GM23338 (cell line): Measurements from ENCODE around the gene ZNF282. TPM values are rescaled to one million over a fixed set of nuclear protein-coding genes. Genes with fewer than 3 reads are reported as not detected.

ENCODE experiments used
- ATAC-seq: fragments of 200-7000 bp; cut with Tn5 transposase; 3 replicates; pipeline ENCODE4 v1.9.1; 2020
- DNase-seq: peaks from one replicate; pipeline ENCODE4 v3.0.0-alpha.2; 2015; ENCODE audit warnings: low spot score
- H2AFZ ChIP-seq: fragments of 200-600 bp; sonication (generic); 2 replicates; pipeline ENCODE4 v1.8.0; 2016; ENCODE audit warnings: antibody characterized with exemption, mild to moderate bottlenecking, moderate library complexity
- H3F3A ChIP-seq: fragments of 200-600 bp; sonication (generic); replicated peaks from 2 replicates; pipeline ENCODE4 v1.8.0; 2017; ENCODE audit warnings: antibody characterized with exemption, mixed run types, low read depth
- H3K27ac ChIP-seq: fragments of 200-600 bp; sonication (generic); 2 replicates; pipeline ENCODE4 v1.6.1; 2016; ENCODE audit warnings: low read depth
- H3K27me3 ChIP-seq: fragments of 200-600 bp; sonication (generic); 2 replicates; pipeline ENCODE4 v1.8.0; 2016; ENCODE audit warnings: mild to moderate bottlenecking, mixed run types, moderate library complexity; ENCODE audit not compliant: insufficient read depth
- H3K36me3 ChIP-seq: fragments of 200-600 bp; sonication (generic); 2 replicates; pipeline ENCODE4 v1.8.0; 2016; ENCODE audit warnings: mild to moderate bottlenecking; ENCODE audit not compliant: insufficient read depth
- H3K4me1 ChIP-seq: fragments of 200-600 bp; sonication (generic); 2 replicates; pipeline ENCODE4 v1.8.0; 2016; ENCODE audit warnings: mild to moderate bottlenecking, moderate library complexity; ENCODE audit not compliant: insufficient read depth
- H3K4me2 ChIP-seq: fragments of 200-600 bp; sonication (generic); 2 replicates; pipeline ENCODE4 v1.7.1; 2017; ENCODE audit warnings: mixed run types
- H3K4me3 ChIP-seq: fragments of 200-600 bp; sonication (generic); 2 replicates; pipeline ENCODE4 v1.6.1; 2016; ENCODE audit warnings: mixed run types
- H3K79me2 ChIP-seq: fragments of 200-600 bp; sonication (generic); replicated peaks from 2 replicates; pipeline ENCODE4 v1.8.0; 2017; ENCODE audit warnings: mild to moderate bottlenecking; ENCODE audit not compliant: insufficient read depth
- H3K9me2 ChIP-seq: fragments of 200-600 bp; sonication (generic); 2 replicates; pipeline ENCODE4 v1.8.0; 2017; ENCODE audit not compliant: insufficient read depth
- H4K20me1 ChIP-seq: fragments of 200-600 bp; sonication (generic); replicated peaks from 2 replicates; pipeline ENCODE4 v1.8.0; 2017; ENCODE audit warnings: mild to moderate bottlenecking; ENCODE audit not compliant: insufficient read depth
- H3K27ac Mint-ChIP-seq: 2 replicates; pipeline ENCODE4 v1.8.0; 2020; ENCODE audit warnings: inconsistent platforms, mild to moderate bottlenecking, moderate library complexity, mixed read lengths
- H3K27me3 Mint-ChIP-seq: 3 replicates; pipeline ENCODE4 v1.8.0; 2022; ENCODE audit warnings: low read depth, mild to moderate bottlenecking, moderate library complexity, mixed read lengths, inconsistent platforms; ENCODE audit not compliant: insufficient read depth, poor library complexity
- H3K36me3 Mint-ChIP-seq: 3 replicates; pipeline ENCODE4 v1.8.0; 2021; ENCODE audit warnings: low read depth, mild to moderate bottlenecking, inconsistent platforms, moderate library complexity, mixed read lengths
- H3K4me1 Mint-ChIP-seq: 3 replicates; pipeline ENCODE4 v1.8.0; 2020; ENCODE audit warnings: mild to moderate bottlenecking, inconsistent platforms, mixed read lengths
- H3K4me3 Mint-ChIP-seq: 3 replicates; pipeline ENCODE4 v1.8.0; 2021; ENCODE audit warnings: moderate library complexity, mild to moderate bottlenecking, inconsistent platforms, mixed read lengths
- H3K9me3 Mint-ChIP-seq: 3 replicates; pipeline ENCODE4 v1.8.0; 2020; ENCODE audit warnings: moderate library complexity, mild to moderate bottlenecking, inconsistent platforms, mixed read lengths
- CREB1 ChIP-seq: fragments of 250-450 bp; sonication (Bioruptor Pico); IDR thresholded peaks from 2 replicates; pipeline ENCODE4 v1.5.0; 2020; ENCODE audit warnings: low read depth, mild to moderate bottlenecking, moderate library complexity
- EZH2phosphoT487 ChIP-seq: fragments of 200-600 bp; sonication (generic); IDR thresholded peaks from one replicate; pipeline ENCODE4 v1.8.1; 2018; ENCODE audit warnings: antibody characterized with exemption; ENCODE audit not compliant: unreplicated experiment
- JUNB ChIP-seq: IDR thresholded peaks from one replicate; pipeline ENCODE4 v1.6.1; 2016; ENCODE audit warnings: antibody characterized with exemption; ENCODE audit not compliant: unreplicated experiment
- NANOG ChIP-seq: IDR thresholded peaks from 2 replicates; pipeline ENCODE4 v1.6.1; 2016; ENCODE audit warnings: antibody characterized with exemption, borderline replicate concordance
- POLR2AphosphoS5 ChIP-seq: IDR thresholded peaks from 2 replicates; pipeline ENCODE4 v1.6.1; 2016; ENCODE audit warnings: antibody characterized with exemption, low read depth
- STAT1 ChIP-seq: IDR thresholded peaks from one replicate; pipeline ENCODE4 v1.6.1; 2016; ENCODE audit warnings: antibody characterized with exemption; ENCODE audit not compliant: unreplicated experiment
- ZNF114 ChIP-seq: fragments of 250-450 bp; sonication (Bioruptor Pico); IDR thresholded peaks from 2 replicates; pipeline ENCODE4 v1.5.0; 2020; ENCODE audit warnings: mild to moderate bottlenecking, moderate library complexity
- polyA plus RNA-seq: library from polyadenylated mRNA; unstranded; fragments of >200 nt; fragmentation: Nextera tagmentation; extraction: Ambion mirVana; gene quantifications from 2 replicates; pipeline ENCODE4 v1.2.1, GENCODE V29; 2016
- total RNA-seq: library from RNA; depleted of rRNA; stranded (reverse); fragments of >200 nt; shearing (Covaris generic); gene quantifications from 2 replicates; pipeline ENCODE4 v1.2.3, GENCODE V29; 2014
- TF ChIP-seq, protein P1 (sequence below): fragments of 250-450 bp; sonication (Bioruptor Pico); IDR thresholded peaks from 2 replicates; pipeline ENCODE4 v1.5.0; 2020; ENCODE audit warnings: mild to moderate bottlenecking, moderate library complexity
- TF ChIP-seq, protein P2 (sequence below), 2 experiments: fragments of 200-600 bp in 1 of 2; sonication (generic) in 1 of 2; conservative IDR thresholded peaks; 2 replicates each; pipeline versions ENCODE4 v1.5.1 to v1.6.1; 2016 to 2017; ENCODE audit warnings: antibody characterized with exemption in 2 of 2, low read depth in 2 of 2, mild to moderate bottlenecking in 2 of 2, moderate library complexity in 1 of 2

The ZNF282 gene
- total and polyA plus RNA-seq, 2 experiments from 2014 or later = 7.2 to 36.3 TPM

DNA sequence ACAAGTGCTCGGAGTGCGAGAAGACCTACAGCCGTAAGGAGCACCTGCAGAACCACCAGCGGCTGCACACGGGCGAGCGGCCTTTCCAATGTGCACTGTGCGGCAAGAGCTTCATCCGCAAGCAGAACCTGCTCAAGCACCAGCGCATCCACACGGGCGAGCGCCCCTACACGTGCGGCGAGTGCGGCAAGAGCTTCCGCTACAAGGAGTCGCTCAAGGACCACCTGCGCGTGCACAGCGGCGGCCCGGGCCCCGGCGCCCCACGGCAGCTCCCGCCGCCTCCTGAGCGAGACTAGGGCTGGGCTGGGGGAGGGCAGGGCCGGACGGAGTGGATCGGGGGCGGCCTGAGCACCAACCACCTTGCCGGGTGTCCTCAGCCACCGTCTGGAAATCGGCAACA lies 29.0 kb downstream of the ZNF282 start (continued):
- TF ChIP-seq, protein P1, sequence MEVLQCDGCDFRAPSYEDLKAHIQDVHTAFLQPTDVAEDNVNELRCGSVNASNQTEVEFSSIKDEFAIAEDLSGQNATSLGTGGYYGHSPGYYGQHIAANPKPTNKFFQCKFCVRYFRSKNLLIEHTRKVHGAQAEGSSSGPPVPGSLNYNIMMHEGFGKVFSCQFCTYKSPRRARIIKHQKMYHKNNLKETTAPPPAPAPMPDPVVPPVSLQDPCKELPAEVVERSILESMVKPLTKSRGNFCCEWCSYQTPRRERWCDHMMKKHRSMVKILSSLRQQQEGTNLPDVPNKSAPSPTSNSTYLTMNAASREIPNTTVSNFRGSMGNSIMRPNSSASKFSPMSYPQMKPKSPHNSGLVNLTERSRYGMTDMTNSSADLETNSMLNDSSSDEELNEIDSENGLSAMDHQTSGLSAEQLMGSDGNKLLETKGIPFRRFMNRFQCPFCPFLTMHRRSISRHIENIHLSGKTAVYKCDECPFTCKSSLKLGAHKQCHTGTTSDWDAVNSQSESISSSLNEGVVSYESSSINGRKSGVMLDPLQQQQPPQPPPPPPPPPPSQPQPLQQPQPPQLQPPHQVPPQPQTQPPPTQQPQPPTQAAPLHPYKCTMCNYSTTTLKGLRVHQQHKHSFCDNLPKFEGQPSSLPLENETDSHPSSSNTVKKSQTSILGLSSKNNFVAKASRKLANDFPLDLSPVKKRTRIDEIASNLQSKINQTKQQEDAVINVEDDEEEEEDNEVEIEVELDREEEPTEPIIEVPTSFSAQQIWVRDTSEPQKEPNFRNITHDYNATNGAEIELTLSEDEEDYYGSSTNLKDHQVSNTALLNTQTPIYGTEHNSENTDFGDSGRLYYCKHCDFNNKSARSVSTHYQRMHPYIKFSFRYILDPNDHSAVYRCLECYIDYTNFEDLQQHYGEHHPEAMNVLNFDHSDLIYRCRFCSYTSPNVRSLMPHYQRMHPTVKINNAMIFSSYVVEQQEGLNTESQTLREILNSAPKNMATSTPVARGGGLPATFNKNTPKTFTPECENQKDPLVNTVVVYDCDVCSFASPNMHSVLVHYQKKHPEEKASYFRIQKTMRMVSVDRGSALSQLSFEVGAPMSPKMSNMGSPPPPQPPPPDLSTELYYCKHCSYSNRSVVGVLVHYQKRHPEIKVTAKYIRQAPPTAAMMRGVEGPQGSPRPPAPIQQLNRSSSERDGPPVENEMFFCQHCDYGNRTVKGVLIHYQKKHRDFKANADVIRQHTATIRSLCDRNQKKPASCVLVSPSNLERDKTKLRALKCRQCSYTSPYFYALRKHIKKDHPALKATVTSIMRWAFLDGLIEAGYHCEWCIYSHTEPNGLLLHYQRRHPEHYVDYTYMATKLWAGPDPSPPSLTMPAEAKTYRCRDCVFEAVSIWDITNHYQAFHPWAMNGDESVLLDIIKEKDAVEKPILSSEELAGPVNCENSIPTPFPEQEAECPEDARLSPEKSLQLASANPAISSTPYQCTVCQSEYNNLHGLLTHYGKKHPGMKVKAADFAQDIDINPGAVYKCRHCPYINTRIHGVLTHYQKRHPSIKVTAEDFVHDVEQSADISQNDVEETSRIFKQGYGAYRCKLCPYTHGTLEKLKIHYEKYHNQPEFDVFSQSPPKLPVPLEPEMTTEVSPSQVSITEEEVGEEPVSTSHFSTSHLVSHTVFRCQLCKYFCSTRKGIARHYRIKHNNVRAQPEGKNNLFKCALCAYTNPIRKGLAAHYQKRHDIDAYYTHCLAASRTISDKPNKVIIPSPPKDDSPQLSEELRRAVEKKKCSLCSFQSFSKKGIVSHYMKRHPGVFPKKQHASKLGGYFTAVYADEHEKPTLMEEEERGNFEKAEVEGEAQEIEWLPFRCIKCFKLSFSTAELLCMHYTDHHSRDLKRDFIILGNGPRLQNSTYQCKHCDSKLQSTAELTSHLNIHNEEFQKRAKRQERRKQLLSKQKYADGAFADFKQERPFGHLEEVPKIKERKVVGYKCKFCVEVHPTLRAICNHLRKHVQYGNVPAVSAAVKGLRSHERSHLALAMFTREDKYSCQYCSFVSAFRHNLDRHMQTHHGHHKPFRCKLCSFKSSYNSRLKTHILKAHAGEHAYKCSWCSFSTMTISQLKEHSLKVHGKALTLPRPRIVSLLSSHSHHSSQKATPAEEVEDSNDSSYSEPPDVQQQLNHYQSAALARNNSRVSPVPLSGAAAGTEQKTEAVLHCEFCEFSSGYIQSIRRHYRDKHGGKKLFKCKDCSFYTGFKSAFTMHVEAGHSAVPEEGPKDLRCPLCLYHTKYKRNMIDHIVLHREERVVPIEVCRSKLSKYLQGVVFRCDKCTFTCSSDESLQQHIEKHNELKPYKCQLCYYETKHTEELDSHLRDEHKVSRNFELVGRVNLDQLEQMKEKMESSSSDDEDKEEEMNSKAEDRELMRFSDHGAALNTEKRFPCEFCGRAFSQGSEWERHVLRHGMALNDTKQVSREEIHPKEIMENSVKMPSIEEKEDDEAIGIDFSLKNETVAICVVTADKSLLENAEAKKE (CRISPR knock-in tag) = no peak
- TF ChIP-seq POLR2AphosphoS5 (no peak), STAT1 (no peak)

DNA sequence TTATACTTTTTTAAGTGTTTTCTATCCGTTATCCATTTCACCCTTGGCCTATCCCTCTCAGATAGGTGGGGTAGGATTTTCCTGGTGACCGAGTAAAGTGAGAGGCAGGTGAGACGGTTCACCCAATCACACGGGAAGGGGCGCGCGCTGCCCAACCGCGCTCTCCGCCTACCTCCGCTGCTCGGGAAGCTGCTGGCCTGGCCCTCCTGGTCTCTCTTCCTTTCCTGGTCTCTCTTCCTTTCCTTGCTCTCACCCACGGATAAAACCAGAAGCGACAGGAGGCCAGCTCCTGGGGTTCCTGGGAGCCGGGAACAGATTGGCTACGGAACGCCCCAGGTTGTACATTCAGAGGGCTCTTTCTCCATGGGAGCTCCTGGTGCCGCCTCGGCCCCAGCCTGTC lies 29.8 kb downstream of the ZNF282 start:
- H3K9me2 ChIP-seq = no peaks in the 10 kb centered on the region
- Mint-ChIP-seq H3K4me3 (no peak overlapping the region), H3K4me1 (peaks cover 3% of the 10 kb centered on the region; the same call in 1 of the 3 replicates), H3K9me3 (no peaks in the 10 kb centered on the region), H3K27me3 (peaks cover 16% of the 10 kb centered on the region), H3K27ac (no peak overlapping the region), H3K36me3 (peaks cover 28% of the 10 kb centered on the region)
- H3K27me3 ChIP-seq = no peaks in the 10 kb centered on the region
- DNase-seq (no peak), ATAC-seq (no peak)
- H3K36me3 ChIP-seq = no peaks in the 10 kb centered on the region
- H3K4me1 ChIP-seq = no peaks in the 10 kb centered on the region
- H3F3A ChIP-seq = peaks cover 5% of the 10 kb centered on the region; the same call in 1 of the 2 replicates
- H2AFZ ChIP-seq = no peak overlapping the region
- H4K20me1 ChIP-seq = no peaks in the 10 kb centered on the region; the same call in 1 of the 2 replicates
- H3K4me2 ChIP-seq = no peak overlapping the region
- no peak overlapping the region for H3K4me3 ChIP-seq
- H3K27ac ChIP-seq = no peak overlapping the region
- no peaks in the 10 kb centered on the region for H3K79me2 ChIP-seq
- TF ChIP-seq EZH2phosphoT487 (no peak), JUNB (no peak), CREB1 (CRISPR knock-in tag) (no peak), NANOG (no peak), ZNF114 (CRISPR knock-in tag) (no peak), POLR2AphosphoS5 (no peak)
- TF ChIP-seq, protein P2, sequence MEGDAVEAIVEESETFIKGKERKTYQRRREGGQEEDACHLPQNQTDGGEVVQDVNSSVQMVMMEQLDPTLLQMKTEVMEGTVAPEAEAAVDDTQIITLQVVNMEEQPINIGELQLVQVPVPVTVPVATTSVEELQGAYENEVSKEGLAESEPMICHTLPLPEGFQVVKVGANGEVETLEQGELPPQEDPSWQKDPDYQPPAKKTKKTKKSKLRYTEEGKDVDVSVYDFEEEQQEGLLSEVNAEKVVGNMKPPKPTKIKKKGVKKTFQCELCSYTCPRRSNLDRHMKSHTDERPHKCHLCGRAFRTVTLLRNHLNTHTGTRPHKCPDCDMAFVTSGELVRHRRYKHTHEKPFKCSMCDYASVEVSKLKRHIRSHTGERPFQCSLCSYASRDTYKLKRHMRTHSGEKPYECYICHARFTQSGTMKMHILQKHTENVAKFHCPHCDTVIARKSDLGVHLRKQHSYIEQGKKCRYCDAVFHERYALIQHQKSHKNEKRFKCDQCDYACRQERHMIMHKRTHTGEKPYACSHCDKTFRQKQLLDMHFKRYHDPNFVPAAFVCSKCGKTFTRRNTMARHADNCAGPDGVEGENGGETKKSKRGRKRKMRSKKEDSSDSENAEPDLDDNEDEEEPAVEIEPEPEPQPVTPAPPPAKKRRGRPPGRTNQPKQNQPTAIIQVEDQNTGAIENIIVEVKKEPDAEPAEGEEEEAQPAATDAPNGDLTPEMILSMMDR (conservative IDR thresholded peaks at IDR 0.05; ENCODE audit: low read depth in 2 of 2) = no peak
- TF ChIP-seq, protein P1 (CRISPR knock-in tag) = no peak
